H9 (cell line): ENCODE measurements around the gene FBH1. TPM values are rescaled to one million over a fixed set of nuclear protein-coding genes. Genes with fewer than 3 reads are reported as not detected.

ENCODE experiments used
- DNase-seq: peaks from one replicate; pipeline ENCODE4 v3.0.0-alpha.2; 2017
- H2AFZ ChIP-seq: one replicate; pipeline ENCODE4 v1.6.1; 2013; ENCODE audit warnings: mild to moderate bottlenecking, low read length, control low read depth, moderate library complexity
- H2AK5ac ChIP-seq: 2 replicates; pipeline ENCODE4 v1.6.1; 2013; ENCODE audit warnings: low read length, control low read depth, mixed read lengths; ENCODE audit not compliant: insufficient read length
- H2BK120ac ChIP-seq: one replicate; pipeline ENCODE4 v1.6.1; 2013; ENCODE audit warnings: low read depth, mild to moderate bottlenecking, low read length, control low read depth, inconsistent platforms; ENCODE audit not compliant: poor library complexity, severe bottlenecking
- H2BK12ac ChIP-seq: 2 replicates; pipeline ENCODE4 v1.6.1; 2013; ENCODE audit warnings: low read length, control low read depth, mixed read lengths, low read depth; ENCODE audit not compliant: insufficient read length
- H2BK15ac ChIP-seq: 2 replicates; pipeline ENCODE4 v1.6.1; 2013; ENCODE audit warnings: low read depth, low read length, control low read depth
- H2BK20ac ChIP-seq: one replicate; pipeline ENCODE4 v1.6.1; 2013; ENCODE audit warnings: low read depth, mild to moderate bottlenecking, low read length, control low read depth, inconsistent platforms; ENCODE audit not compliant: poor library complexity, severe bottlenecking
- H2BK5ac ChIP-seq: 2 replicates; pipeline ENCODE4 v1.6.1; 2013; ENCODE audit warnings: low read length, control low read depth, mixed read lengths; ENCODE audit not compliant: insufficient read length
- H3K14ac ChIP-seq: 2 replicates; pipeline ENCODE4 v1.6.1; 2013; ENCODE audit warnings: low read length, control low read depth; ENCODE audit not compliant: insufficient read depth
- H3K18ac ChIP-seq: 2 replicates; pipeline ENCODE4 v1.6.1; 2013; ENCODE audit warnings: low read depth, mild to moderate bottlenecking, mixed read lengths, low read length, control low read depth; ENCODE audit not compliant: insufficient read length
- H3K23ac ChIP-seq: 2 replicates; pipeline ENCODE4 v1.6.1; 2013; ENCODE audit warnings: low read length, control low read depth, mixed read lengths, low read depth; ENCODE audit not compliant: insufficient read length
- H3K23me2 ChIP-seq: 2 replicates; pipeline ENCODE4 v1.6.1; 2013; ENCODE audit warnings: low read depth, mild to moderate bottlenecking, mixed read lengths, low read length, control low read depth; ENCODE audit not compliant: insufficient read length, poor library complexity, severe bottlenecking
- H3K27ac ChIP-seq: 2 replicates; pipeline ENCODE4 v1.5.1; 2013; ENCODE audit warnings: low read length, control low read depth, mixed read lengths, low read depth; ENCODE audit not compliant: insufficient read length
- H3K27me3 ChIP-seq: 2 replicates; pipeline ENCODE4 v1.6.1; 2013; ENCODE audit warnings: low read length, control low read depth, inconsistent platforms; ENCODE audit not compliant: insufficient read depth
- H3K4ac ChIP-seq: 2 replicates; pipeline ENCODE4 v1.6.1; 2013; ENCODE audit warnings: low read depth, mild to moderate bottlenecking, control low read depth, inconsistent platforms, low read length, moderate library complexity
- H3K4me1 ChIP-seq: 2 replicates; pipeline ENCODE4 v1.6.1; 2013; ENCODE audit warnings: low read length, control low read depth, inconsistent platforms; ENCODE audit not compliant: insufficient read depth
- H3K4me2 ChIP-seq: 2 replicates; pipeline ENCODE4 v1.6.1; 2013; ENCODE audit warnings: low read length, control low read depth, mixed read lengths; ENCODE audit not compliant: insufficient read length, insufficient read depth
- H3K56ac ChIP-seq: 2 replicates; pipeline ENCODE4 v1.6.1; 2013; ENCODE audit warnings: low read depth, mild to moderate bottlenecking, mixed read lengths, low read length, control low read depth; ENCODE audit not compliant: insufficient read length
- H3K79me1 ChIP-seq: 2 replicates; pipeline ENCODE4 v1.6.1; 2013; ENCODE audit warnings: low read depth, mild to moderate bottlenecking, moderate library complexity, low read length, control low read depth, inconsistent platforms; ENCODE audit not compliant: insufficient read depth, poor library complexity, severe bottlenecking
- H3K79me2 ChIP-seq: 2 replicates; pipeline ENCODE4 v1.6.1; 2013; ENCODE audit warnings: low read length, control low read depth, inconsistent platforms; ENCODE audit not compliant: insufficient read depth
- H3K9ac ChIP-seq: 2 replicates; pipeline ENCODE4 v1.6.1; 2013; ENCODE audit warnings: low read length, control low read depth, mixed read lengths; ENCODE audit not compliant: insufficient read length; ENCODE audit errors: extremely low read depth
- H3K9me3 ChIP-seq: one replicate; pipeline ENCODE4 v1.6.1; 2013; ENCODE audit warnings: low read depth, low read length, inconsistent platforms; ENCODE audit not compliant: control insufficient read depth
- H3T11ph ChIP-seq: one replicate; pipeline ENCODE4 v1.6.1; 2013; ENCODE audit warnings: mild to moderate bottlenecking, low read length, control low read depth, inconsistent platforms
- H4K20me1 ChIP-seq: one replicate; pipeline ENCODE4 v1.6.1; 2013; ENCODE audit not compliant: control insufficient read depth, insufficient read length, insufficient read depth
- H4K5ac ChIP-seq: 2 replicates; pipeline ENCODE4 v1.6.1; 2013; ENCODE audit warnings: low read depth, mild to moderate bottlenecking, mixed read lengths, low read length, control low read depth; ENCODE audit not compliant: insufficient read length
- H4K8ac ChIP-seq: replicated peaks from 2 replicates; pipeline ENCODE4 v1.6.1; 2013; ENCODE audit warnings: low read length, control low read depth, mixed read lengths, low read depth; ENCODE audit not compliant: insufficient read length
- H4K91ac ChIP-seq: 2 replicates; pipeline ENCODE4 v1.6.1; 2013; ENCODE audit warnings: low read depth, mild to moderate bottlenecking, moderate library complexity, mixed read lengths, low read length, control low read depth; ENCODE audit not compliant: insufficient read length
- H3K27ac Mint-ChIP-seq, 3 experiments: 2 replicates in 2 of 3; 3 replicates in 1 of 3; pipeline ENCODE4 v1.8.0; 2020 to 2021; ENCODE audit warnings: mixed read lengths in 3 of 3, mild to moderate bottlenecking in 1 of 3, moderate library complexity in 1 of 3
- H3K27me3 Mint-ChIP-seq: 2 replicates; pipeline ENCODE4 v1.8.0; 2021; ENCODE audit warnings: low read depth, mild to moderate bottlenecking, moderate library complexity, mixed read lengths
- H3K36me3 Mint-ChIP-seq, 3 experiments: 2 replicates in 2 of 3; 3 replicates in 1 of 3; pipeline ENCODE4 v1.8.0; 2020 to 2021; ENCODE audit warnings: low read depth in 3 of 3, mixed read lengths in 3 of 3; ENCODE audit not compliant: insufficient read depth in 1 of 3
- H3K4me1 Mint-ChIP-seq, 2 experiments: 2 replicates each; pipeline ENCODE4 v1.8.0; 2020; ENCODE audit warnings: mixed read lengths in 2 of 2
- H3K4me3 Mint-ChIP-seq, 2 experiments: 2 replicates in 1 of 2; 3 replicates in 1 of 2; pipeline ENCODE4 v1.8.0; 2020 to 2021; ENCODE audit warnings: mild to moderate bottlenecking in 2 of 2, mixed read lengths in 2 of 2, moderate library complexity in 1 of 2
- H3K9me3 Mint-ChIP-seq, 2 experiments: 2 replicates in 1 of 2; 3 replicates in 1 of 2; pipeline ENCODE4 v1.8.0; 2020; ENCODE audit warnings: mild to moderate bottlenecking in 2 of 2, mixed read lengths in 2 of 2, moderate library complexity in 1 of 2
- CTCF ChIP-seq: fragments of 200-600 bp; sonication (generic); conservative IDR thresholded peaks from 3 replicates; pipeline ENCODE4 v1.8.0; 2021; ENCODE audit warnings: antibody characterized with exemption, mild to moderate bottlenecking
- WGBS: extraction: QIAGEN DNeasy Blood & Tissue Kit; methylation state at CpG from one replicate; pipeline ENCODE4 v1.1.7; 2013; ENCODE audit warnings: missing lambda C conversion rate, low lambda C conversion rate, mixed read lengths; ENCODE audit not compliant: insufficient read length; ENCODE audit errors: extremely low coverage; 5-methylcytosine and 5-hydroxymethylcytosine counted together
- total RNA-seq: library from RNA; stranded (reverse); gene quantifications from 2 replicates; pipeline ENCODE4 v1.2.1, GENCODE V29; 2021

The FBH1 gene
- total RNA-seq, 1 experiment from 2014 or later: 52.2 TPM

- H3K14ac ChIP-seq: no peak overlapping the region
- no peaks in the 10 kb centered on the region for H3K27me3 ChIP-seq
- no CpG with 5 or more reads among the region's 18 CpGs for WGBS
- no peak overlapping the region for H4K5ac ChIP-seq
- no peak overlapping the region for H2BK20ac ChIP-seq
- no peak overlapping the region for H3K56ac ChIP-seq
- H3K79me2 ChIP-seq: no peaks in the 10 kb centered on the region
- no peak overlapping the region for H2BK120ac ChIP-seq
- no peak overlapping the region for H4K8ac ChIP-seq
- H2AFZ ChIP-seq: no peak overlapping the region
- H3K36me3 Mint-ChIP-seq: peaks cover 15 to 52% (median 51%) of the 10 kb centered on the region in 3 experiments; a peak in 6 of 7 replicates
- no peaks in the 10 kb centered on the region for H4K20me1 ChIP-seq
- H3K4me1 Mint-ChIP-seq: no peaks in the 10 kb centered on the region
- no peak overlapping the region for H3K23ac ChIP-seq
- TF ChIP-seq CTCF: no peak
- no peak overlapping the region for H3K4ac ChIP-seq
- no peaks in the 10 kb centered on the region for H3K79me1 ChIP-seq
- no peak for DNase-seq
- H3K9ac ChIP-seq: no peak overlapping the region
- no peak overlapping the region for H3T11ph ChIP-seq
- no peak overlapping the region for H3K4me2 ChIP-seq
- H3K27ac ChIP-seq: no peak overlapping the region
- no peaks in the 10 kb centered on the region for H3K9me3 Mint-ChIP-seq
- H4K91ac ChIP-seq: no peak overlapping the region
- no peaks in the 10 kb centered on the region for H3K23me2 ChIP-seq
- no peak overlapping the region for H2BK12ac ChIP-seq
- H2BK15ac ChIP-seq: no peak overlapping the region
- H3K9me3 ChIP-seq: no peaks in the 10 kb centered on the region
- H3K4me1 ChIP-seq: no peaks in the 10 kb centered on the region
- no peak overlapping the region for H3K27ac Mint-ChIP-seq
- no peaks in the 10 kb centered on the region for H3K27me3 Mint-ChIP-seq
- H2AK5ac ChIP-seq: no peak overlapping the region
- no peak overlapping the region for H2BK5ac ChIP-seq
- no peak overlapping the region for H3K4me3 Mint-ChIP-seq
- H3K18ac ChIP-seq: no peak overlapping the region
Observed at GRCh38 chr10:5937016-5937415, 47.0 kb downstream of the FBH1 start.
